Hepatocyte (in vitro differentiated cells): ENCODE measurements around the gene CEL.
A peak's percentile ranks its signal among the peaks of the same experiment; 100 is the strongest.

ENCODE experiments used
- CTCF ChIP-seq: fragments of 200-600 bp; sonication (generic); IDR thresholded peaks from 2 replicates; pipeline ENCODE4 v1.5.1; 2016; ENCODE audit warnings: antibody characterized with exemption, mild to moderate bottlenecking; ENCODE audit not compliant: poor library complexity
- EZH2 ChIP-seq: fragments of 200-600 bp; sonication (generic); IDR thresholded peaks from 2 replicates; pipeline ENCODE4 v1.6.1; 2016; ENCODE audit warnings: antibody characterized with exemption, mild to moderate bottlenecking, borderline replicate concordance

DNA sequence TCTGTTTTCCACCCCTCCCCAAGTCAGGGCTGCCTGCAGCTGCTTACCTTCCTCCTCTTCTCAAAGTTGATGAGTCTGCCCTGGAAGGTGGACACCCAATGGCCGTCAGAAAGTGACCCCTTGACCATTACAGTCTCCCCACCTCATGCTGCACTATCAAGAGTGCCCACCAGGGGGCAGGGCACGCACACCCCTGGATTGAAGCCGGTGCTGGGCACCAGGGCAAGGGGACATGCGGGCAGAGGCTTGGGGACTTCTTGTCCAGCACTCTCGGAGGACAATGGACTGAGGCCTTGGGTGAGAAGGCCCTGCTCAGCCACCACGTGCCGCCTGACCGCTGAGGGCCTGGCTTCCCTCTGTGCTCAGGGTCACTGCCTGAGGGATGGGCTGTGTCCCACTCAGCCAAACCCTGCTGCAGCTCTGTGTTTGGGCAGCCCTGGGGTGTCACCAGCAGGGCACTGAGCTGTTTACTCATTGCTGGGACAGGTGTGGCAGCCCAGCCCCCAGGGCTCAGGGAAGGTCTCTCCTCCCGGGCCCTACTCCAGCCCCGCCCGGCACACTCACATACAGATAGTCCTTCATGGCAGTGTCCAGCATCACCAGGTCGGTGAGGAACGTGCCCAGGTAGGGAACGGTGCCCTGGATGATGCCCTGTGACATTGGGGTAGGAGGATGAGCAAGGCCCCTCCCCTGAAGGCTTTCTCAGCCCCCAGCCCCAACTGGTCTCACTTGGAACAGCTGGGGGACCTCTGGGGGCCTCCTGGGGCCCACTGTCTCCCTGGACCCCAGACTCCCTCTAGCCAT lies 41.6 kb downstream of the CEL start:
- TF ChIP-seq CTCF = peak; percentile 84
- TF ChIP-seq EZH2 = no peak
